HG02840 (cell line): Measurements from ENCODE around the gene NDC1.

Experiments
- ATAC-seq: cut with Tn5 transposase; IDR thresholded peaks from one replicate; pipeline ENCODE4 v1.9.1; 2021; ENCODE audit warnings: mild to moderate bottlenecking, moderate library complexity, moderate number of reproducible peaks; ENCODE audit not compliant: unreplicated experiment, low FRiP score

The NDC1 gene

DNA sequence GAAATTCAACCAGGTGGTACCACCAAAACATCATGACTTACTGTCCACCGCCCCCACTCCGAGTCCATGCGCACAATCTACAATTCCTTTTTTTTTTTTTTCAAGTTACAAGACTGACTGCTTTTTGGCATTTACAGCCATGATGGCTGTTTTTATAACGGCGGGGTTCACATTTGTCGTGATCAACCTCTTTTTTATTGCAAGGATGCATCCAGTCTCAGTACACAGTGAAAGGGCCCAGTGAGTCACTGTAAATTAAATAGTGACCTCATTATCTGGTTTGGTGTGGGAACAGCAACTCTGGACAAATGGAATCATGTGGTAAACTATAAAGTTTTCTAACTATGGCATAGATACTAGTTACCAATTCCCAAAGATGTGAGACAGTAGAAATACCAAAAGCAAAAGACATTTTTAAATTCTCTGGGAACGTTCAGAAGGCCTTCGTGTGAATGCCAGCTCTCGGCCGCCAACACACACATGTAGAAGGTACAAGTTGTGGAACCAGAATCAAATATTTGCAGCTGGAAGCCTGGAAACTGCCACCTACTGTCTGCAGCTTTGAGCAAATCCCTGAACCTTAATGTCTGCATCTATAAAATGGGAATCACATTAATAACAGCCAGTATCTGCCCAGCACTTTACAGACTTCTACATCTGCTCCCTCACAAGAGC, 104.0 kb downstream of the NDC1 start:
- ATAC-seq: no peak

- ATAC-seq: no peak
Observed at GRCh38 chr1:53733447-53733931, 104.6 kb downstream of the NDC1 start.

GRCh38 chr1:53732912-53733317, 105.2 kb downstream of the NDC1 start:
- ATAC-seq: no peak

- no peak for ATAC-seq
Observed at GRCh38 chr1:53732409-53732808, 105.7 kb downstream of the NDC1 start.

DNA sequence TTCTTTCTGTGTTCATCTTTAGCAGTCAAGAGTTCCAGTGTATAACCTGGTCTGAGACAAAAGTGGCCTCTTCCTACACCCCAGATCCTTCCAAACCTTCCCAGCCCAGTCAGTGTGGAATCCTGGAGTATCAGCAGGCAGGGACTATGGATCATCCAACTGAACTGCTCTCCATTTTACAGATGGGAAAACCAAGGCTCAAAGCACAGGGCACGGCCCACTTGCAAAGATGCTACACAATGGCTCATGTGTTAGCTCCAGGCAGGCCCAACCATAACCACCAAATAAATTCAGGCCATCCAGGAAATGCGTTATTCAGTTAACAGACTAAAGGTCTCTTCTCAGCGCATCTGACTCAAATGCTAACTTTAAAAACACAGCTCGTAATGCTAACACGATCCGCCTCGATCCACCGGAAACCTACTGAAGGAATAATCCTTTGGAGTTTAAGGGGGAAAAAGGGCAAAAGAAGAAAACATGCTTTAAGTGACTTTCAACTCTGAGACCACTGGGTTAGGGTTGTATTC, 106.3 kb downstream of the NDC1 start:
- no peak for ATAC-seq

DNA sequence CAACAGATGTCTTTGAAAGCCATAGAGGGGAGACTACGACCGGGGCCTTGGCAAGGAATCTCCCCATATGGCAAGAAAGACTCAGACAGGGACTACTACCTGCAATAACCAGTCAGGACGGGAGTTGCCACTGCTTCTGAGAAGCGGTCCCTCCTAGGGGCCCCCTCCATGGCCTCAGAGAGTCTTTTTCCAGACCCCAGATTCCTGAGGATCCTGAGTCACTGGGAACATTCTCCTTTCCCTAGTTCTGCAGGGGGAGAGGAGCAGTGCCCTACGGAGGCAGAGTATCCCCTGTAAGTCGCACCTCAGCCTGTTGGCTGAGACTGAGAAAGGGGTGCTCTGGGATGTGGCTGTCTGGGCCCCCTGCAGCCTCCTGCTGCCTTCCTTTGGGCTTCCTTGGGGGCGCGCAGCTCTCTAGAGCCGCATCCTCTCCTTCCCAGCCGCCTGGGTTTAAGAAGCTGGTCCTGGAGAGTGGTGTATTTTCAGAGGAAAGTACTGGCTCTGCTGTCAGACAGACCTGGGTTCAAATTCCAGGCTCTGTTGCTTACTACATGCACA, 107.0 kb downstream of the NDC1 start:
- ATAC-seq: no peak

- ATAC-seq: no peak
Observed at GRCh38 chr1:53730224-53730865, 107.8 kb downstream of the NDC1 start.

- ATAC-seq: no peak
Observed at GRCh38 chr1:53729456-53730223, 108.5 kb downstream of the NDC1 start.

GRCh38 chr1:53728702-53729455, 109.2 kb downstream of the NDC1 start:
- no peak for ATAC-seq

DNA sequence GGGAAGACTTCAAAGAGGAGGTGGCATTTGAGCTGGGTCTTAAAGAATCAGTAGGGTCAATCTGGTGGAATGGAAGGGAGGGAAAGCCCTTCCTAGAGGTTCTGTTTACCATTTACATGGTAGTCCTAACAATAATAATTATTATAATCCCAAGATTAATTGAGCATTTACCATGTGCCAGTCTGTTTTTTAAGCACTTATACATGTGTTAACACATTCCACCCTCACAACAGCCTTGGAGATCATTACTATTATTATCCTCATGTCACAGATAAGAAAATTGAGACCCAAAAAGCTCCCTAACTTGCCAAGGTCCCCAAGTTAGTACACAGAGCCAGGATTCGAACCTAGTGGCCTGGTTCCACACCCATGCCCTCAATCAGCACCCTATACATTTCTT, 109.9 kb downstream of the NDC1 start:
- ATAC-seq: no peak

GRCh38 chr1:53727461-53728092, 110.5 kb downstream of the NDC1 start:
- ATAC-seq: no peak

- ATAC-seq: no peak
Observed at GRCh38 chr1:53726009-53726600, 112.0 kb downstream of the NDC1 start.

DNA sequence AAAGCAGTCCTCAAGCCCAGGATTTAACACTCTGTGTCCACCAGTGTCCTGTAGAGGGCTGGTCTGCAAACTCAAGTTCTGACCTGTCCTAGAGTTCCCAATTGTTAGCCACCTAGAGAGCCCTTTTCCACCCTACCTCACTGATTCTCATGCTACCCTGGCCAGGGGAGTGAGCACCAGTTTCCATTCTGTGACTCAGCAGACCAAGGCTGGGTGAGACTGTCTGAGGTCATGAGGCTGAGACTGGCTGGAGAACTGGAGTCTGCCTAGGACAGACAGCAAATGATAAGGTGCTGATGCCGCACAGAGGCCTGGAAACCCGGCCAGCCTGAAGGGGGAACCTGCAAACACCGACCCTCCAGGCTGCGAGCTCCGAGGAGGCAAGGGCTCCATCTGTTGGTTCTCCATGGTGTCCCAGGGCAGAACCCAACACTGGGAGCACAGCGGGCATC, 112.8 kb downstream of the NDC1 start:
- ATAC-seq: no peak

GRCh38 chr1:53722025-53722424, 116.1 kb downstream of the NDC1 start:
- no peak for ATAC-seq

- ATAC-seq: no peak
Observed at GRCh38 chr1:53721088-53721487, 117.0 kb downstream of the NDC1 start.

- no peak for ATAC-seq
Observed at GRCh38 chr1:53719469-53719868, 118.6 kb downstream of the NDC1 start.

GRCh38 chr1:53718443-53718842, 119.7 kb downstream of the NDC1 start:
- no peak for ATAC-seq

DNA sequence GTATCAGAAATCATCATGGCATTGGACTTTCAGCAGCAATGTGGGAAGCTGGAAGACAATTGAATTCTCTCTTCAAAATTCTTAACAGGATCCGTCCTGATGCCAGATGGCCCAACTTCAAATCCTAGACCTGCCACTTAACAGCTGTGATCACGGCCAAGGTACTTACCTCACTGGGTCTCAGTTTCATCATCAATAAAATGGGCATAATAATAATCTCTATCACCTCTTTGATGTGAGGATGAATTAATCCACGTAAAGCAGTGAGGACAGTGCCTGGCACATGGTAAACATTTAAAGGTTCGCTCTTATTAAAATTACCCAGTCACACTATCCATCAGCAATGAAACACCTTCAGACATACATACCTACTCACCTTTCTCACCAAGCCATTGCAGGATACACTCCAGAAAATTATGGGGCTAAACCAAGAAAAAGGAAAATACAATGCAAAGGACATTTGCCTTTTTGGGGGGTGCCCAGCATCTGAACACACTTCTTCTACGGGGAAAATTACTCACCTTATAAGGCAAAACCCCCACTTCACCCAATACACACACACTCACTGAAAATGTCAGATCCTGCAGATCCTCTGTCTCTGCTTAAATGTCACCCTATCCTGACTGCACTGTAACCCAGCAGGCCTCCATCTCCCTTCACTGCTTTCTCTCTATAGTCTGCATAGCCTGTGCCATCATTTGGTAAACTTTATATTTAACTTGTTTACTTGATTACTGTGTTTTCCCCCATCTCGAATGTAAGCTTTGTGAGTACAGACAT, 120.9 kb downstream of the NDC1 start:
- ATAC-seq: no peak
